Muscle layer of colon (tissue), 2 donors: ENCODE data around the gene SERP1.

Source experiments
- H3K27ac ChIP-seq: one replicate; pipeline ENCODE4 v1.7.0; 2013; ENCODE audit warnings: low read depth, mild to moderate bottlenecking, low read length, moderate library complexity
- H3K27me3 ChIP-seq, 2 donors: one replicate each; pipeline ENCODE4 v1.7.0; 2013; ENCODE audit warnings: low read length in 2 of 2, mild to moderate bottlenecking in 2 of 2; ENCODE audit not compliant: insufficient read depth in 2 of 2, control insufficient read depth in 1 of 2
- H3K36me3 ChIP-seq: one replicate; pipeline ENCODE4 v1.7.0; 2013; ENCODE audit warnings: mild to moderate bottlenecking, low read length; ENCODE audit not compliant: insufficient read depth
- H3K4me1 ChIP-seq: one replicate; pipeline ENCODE4 v1.7.0; 2013; ENCODE audit warnings: mild to moderate bottlenecking, low read length; ENCODE audit not compliant: insufficient read depth
- H3K4me3 ChIP-seq, 2 donors: one replicate each; pipeline ENCODE4 v1.7.0; 2013; ENCODE audit warnings: low read length in 2 of 2, low read depth in 1 of 2, mild to moderate bottlenecking in 1 of 2, moderate library complexity in 1 of 2
- H3K9ac ChIP-seq: one replicate; pipeline ENCODE4 v1.7.0; 2013; ENCODE audit warnings: low read length
- H3K9me3 ChIP-seq: one replicate; pipeline ENCODE4 v1.7.0; 2013; ENCODE audit warnings: mild to moderate bottlenecking, low read length
- donor health status: abdominal sarcoma.
- donor health status: Adenocarcinoma of cecum.

The SERP1 gene

DNA sequence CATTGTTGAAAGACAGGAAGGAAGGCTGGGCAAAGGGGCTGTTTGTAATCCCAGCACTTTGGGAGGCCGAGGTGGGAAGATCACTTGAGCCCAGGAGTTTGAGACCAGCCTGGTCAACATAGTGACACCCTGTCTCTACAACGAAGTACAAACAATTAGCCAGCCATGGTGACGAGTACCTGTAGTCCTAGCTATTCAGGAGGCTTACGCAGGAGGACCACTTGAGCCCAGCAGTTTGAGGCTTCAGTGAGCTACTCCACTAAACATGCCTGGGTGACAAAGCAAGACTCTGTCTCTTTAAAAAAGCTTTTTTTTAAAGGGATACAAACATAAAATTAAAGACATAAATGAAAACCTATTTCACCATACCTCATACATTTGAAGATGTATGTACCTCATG, 11.1 kb downstream of the SERP1 start:
- no peaks in the 10 kb centered on the region for H3K27me3 ChIP-seq
- H3K4me3 ChIP-seq = no peak overlapping the region
- H3K4me1 ChIP-seq = no peaks in the 10 kb centered on the region
- H3K9me3 ChIP-seq = no peaks in the 10 kb centered on the region
- no peak overlapping the region for H3K9ac ChIP-seq
- H3K27ac ChIP-seq = no peak overlapping the region
- no peaks in the 10 kb centered on the region for H3K36me3 ChIP-seq

DNA sequence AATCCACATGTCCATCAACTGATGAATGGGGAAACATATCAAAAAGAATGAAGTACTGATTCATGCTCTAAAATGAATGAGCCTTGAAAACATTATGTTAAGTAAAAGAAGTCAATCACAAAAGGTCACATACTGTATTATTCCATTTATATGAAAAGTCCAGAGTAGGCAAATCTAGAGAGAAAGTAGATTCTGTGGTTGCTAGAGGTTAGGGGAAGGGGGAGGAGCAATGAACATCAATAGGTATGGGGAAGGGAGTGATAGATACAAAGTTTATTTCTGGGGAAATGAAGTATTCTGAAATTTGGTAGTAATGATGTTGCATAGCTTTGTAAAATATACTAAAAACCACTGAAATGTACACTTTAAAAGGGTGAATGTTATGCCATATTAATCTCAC, 14.5 kb downstream of the SERP1 start:
- H3K4me3 ChIP-seq = no peak overlapping the region
- no peaks in the 10 kb centered on the region for H3K27me3 ChIP-seq
- no peaks in the 10 kb centered on the region for H3K4me1 ChIP-seq
- no peaks in the 10 kb centered on the region for H3K9me3 ChIP-seq
- no peaks in the 10 kb centered on the region for H3K36me3 ChIP-seq
- H3K27ac ChIP-seq = no peak overlapping the region
- H3K9ac ChIP-seq = no peak overlapping the region

DNA sequence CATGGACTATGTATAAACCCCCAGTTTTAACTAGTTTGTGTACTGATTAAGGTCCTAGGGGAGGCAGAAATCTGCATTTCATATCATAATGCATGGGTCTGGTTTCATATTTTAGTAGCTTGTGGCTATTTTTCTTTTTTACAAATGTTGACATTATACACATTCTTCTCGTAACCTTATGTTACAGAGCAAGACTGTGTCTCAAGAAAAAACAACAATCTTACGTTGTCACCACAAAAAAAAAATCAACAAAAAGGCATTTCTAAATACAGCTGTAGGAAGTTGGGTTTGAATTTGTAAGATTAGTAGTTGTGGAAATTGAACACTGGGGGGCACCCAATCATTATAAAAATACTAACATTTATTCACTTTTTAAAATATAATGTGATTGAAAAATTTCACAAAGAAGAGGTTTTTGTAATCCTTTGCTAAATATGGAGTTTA, 17.9 kb downstream of the SERP1 start:
- Histone ChIP-seq H3K4me1 (no peaks in the 10 kb centered on the region), H3K27ac (no peak overlapping the region), H3K27me3 (no peaks in the 10 kb centered on the region), H3K9me3 (no peaks in the 10 kb centered on the region), H3K36me3 (no peaks in the 10 kb centered on the region), H3K4me3 (no peak overlapping the region), H3K9ac (no peak overlapping the region)

DNA sequence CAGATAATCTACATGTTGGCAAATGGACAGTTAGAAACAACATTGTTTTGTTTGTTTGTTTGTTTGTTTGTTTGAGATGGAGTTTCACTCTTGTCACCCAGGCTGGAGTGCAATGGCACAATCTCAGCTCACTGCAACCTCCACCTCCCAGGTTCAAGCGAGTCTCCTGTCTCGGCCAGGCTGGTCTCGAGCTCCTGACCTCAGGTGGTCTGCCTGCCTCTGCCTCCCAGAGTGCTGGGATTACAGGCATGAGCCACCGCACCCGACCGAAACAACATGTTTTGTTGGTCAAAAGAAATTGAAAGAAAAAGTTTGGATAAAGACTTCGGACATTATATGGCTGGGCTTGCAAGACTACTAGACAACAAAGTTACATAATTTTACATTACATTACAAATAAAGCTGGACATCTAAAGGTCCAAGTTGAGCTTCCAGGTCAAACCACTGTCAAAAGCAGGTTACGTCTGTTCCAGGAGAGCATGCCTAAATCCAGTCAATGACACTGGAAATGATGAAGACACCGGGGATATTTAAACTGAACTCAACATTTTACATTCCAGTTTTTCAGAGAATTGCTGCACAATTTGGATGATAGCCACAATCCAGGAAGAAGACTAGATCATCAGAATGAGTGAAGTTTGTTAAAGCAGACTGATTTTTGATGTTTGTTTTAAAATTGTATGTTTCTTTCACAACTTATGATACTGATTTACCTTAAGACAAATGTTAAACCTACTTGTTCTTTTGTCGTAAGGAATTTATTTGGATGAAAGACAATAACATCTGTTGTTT, 18.6 kb downstream of the SERP1 start:
- no peaks in the 10 kb centered on the region for H3K4me1 ChIP-seq
- no peak overlapping the region for H3K9ac ChIP-seq
- H3K27ac ChIP-seq = no peak overlapping the region
- no peak overlapping the region for H3K4me3 ChIP-seq
- H3K9me3 ChIP-seq = no peaks in the 10 kb centered on the region
- H3K36me3 ChIP-seq = no peaks in the 10 kb centered on the region
- H3K27me3 ChIP-seq = no peaks in the 10 kb centered on the region

DNA sequence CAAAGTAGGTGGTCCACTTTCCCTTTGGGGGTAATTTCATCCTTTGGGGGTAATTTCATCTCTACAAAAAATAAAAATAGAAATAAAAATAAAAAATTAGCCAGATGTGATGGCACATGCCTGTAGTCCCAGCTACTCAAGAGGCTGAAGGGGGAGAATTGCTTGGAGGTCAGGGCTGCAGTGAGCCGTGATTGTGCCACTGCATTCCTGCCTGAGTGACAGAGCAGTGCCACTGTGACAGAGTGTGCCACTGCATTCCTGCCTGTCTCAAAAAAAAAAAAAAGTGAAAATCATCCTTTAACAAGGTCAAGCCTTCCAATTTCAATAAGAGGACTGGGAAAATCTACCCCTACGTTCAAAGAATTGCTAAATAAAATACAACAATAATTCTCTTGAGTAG, 22.8 kb downstream of the SERP1 start:
- H3K4me1 ChIP-seq = no peaks in the 10 kb centered on the region
- H3K9me3 ChIP-seq = no peaks in the 10 kb centered on the region
- no peaks in the 10 kb centered on the region for H3K27me3 ChIP-seq
- H3K27ac ChIP-seq = no peak overlapping the region
- H3K9ac ChIP-seq = no peak overlapping the region
- H3K4me3 ChIP-seq = no peak overlapping the region
- H3K36me3 ChIP-seq = no peaks in the 10 kb centered on the region

DNA sequence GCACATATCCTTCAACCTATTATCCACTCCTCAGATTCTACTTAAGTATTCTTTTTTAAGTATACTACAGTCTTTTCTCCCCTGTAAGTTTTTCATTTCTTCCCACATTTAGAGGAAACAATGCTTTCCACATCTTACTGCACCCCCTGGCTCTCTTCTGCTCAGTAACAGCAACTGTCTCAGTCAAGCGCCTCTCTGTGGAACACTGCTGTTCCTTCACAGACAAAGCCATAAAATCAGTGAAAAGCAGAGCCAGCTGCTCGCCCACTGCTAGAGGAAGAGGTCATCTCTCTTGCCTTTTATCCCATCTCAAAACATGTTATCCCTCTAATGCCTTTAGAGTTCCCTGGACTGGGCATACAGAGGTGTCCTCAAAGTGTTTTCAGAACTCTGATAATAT, 24.8 kb downstream of the SERP1 start:
- Histone ChIP-seq H3K9me3 (no peaks in the 10 kb centered on the region), H3K27me3 (no peaks in the 10 kb centered on the region), H3K4me3 (no peak overlapping the region), H3K36me3 (no peaks in the 10 kb centered on the region), H3K4me1 (no peaks in the 10 kb centered on the region), H3K9ac (no peak overlapping the region), H3K27ac (no peak overlapping the region)

DNA sequence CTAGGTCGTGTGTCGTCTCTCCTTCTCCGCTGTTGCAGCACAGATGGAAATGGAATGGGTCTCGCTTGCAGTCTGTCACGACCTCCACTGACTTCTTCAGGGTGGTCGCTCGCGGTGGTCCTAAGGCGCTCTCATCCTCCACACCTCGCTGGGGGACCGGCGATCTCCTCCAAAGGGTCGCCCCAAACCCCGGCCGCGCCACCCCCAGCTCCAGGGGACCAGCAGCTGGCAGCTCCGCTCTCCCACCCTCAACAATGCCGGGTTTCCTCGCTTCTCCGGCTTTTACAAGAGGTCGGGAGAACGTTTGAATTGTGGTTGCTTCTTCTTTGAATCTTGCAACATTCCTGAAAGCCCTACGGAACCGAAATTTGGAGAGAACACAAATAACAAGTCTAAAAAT, 25.9 kb downstream of the SERP1 start:
- H3K9me3 ChIP-seq = no peaks in the 10 kb centered on the region
- no peaks in the 10 kb centered on the region for H3K4me1 ChIP-seq
- no peak overlapping the region for H3K9ac ChIP-seq
- no peaks in the 10 kb centered on the region for H3K27me3 ChIP-seq
- H3K27ac ChIP-seq = no peak overlapping the region
- no peak overlapping the region for H3K4me3 ChIP-seq
- no peaks in the 10 kb centered on the region for H3K36me3 ChIP-seq

DNA sequence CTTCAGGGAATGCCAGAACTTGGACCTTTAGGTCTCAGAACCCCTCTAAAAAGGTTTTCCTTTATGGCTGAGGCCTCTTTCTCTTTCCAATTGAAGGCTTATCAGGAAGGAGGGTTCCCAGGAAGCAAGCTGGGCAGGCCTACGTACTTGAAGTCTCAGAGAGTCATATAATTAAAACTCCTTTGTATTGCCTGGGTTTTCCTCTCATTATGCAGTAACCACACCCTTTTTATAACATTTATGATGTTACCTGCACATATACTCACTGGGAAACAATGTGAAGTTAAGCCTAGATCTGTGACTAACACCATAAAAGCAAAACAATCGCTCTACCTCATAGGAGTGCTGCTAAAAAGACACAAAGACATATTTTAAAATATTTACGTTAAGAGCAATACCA, 27.3 kb downstream of the SERP1 start:
- Histone ChIP-seq H3K4me3 (no peak overlapping the region), H3K9me3 (no peaks in the 10 kb centered on the region), H3K9ac (no peak overlapping the region), H3K36me3 (no peaks in the 10 kb centered on the region), H3K27ac (no peak overlapping the region), H3K27me3 (no peaks in the 10 kb centered on the region), H3K4me1 (no peaks in the 10 kb centered on the region)

DNA sequence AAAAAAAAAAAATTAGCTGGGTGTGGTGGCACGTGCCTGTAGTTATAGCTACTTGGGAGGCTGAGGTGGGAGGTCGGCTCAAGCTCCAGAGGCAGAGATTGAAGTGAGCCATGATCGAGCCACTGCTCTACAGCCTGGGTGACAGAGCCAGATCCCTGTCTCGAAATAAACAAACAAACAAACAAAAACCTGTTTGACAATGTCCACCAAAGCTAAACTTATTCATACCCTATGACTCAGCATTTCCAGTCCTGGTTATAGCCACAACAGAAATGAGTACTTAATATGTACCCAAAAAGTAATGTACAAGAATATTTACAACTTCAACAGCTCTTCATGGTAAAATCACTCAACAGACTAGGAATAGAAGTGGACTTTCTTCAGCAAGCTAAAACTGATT, 31.1 kb downstream of the SERP1 start:
- Histone ChIP-seq H3K9me3 (no peaks in the 10 kb centered on the region), H3K36me3 (no peaks in the 10 kb centered on the region), H3K9ac (no peak overlapping the region), H3K4me1 (no peaks in the 10 kb centered on the region), H3K4me3 (no peak overlapping the region), H3K27me3 (no peaks in the 10 kb centered on the region), H3K27ac (no peak overlapping the region)

DNA sequence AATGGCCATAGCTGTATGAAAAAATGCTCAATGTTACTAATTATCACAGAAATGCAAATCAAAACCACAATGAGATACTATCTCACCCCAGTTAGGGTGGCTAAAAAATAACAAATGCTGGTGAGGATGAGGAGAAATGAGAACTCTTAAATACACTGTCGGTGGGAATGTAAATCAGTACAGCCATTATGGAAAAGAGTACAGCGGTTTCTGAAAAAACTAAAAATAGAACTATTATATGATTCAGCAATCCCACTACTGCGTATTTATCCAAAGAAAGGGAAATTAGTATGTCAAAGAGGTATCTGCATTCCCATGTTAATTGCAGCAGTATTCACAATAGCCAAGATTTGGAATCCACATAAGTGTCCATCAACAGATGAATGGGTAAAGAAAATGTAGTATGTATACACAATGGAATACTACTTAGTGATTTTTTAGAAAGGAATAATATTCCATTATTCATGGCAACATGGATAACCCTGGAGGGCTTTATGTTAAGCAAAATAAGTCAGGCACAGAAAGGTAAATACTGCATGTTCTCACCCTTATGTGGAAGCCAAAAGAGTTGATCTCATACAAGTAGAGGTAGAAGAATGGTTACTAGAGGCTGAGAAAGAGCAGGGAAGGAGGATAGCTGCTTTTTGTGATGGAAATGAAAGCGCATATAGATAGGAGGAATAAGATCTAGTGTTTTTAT, 35.0 kb downstream of the SERP1 start:
- Histone ChIP-seq H3K9me3 (no peaks in the 10 kb centered on the region), H3K4me3 (no peak overlapping the region), H3K27ac (no peak overlapping the region), H3K36me3 (no peaks in the 10 kb centered on the region), H3K27me3 (no peaks in the 10 kb centered on the region), H3K9ac (no peak overlapping the region), H3K4me1 (no peaks in the 10 kb centered on the region)

DNA sequence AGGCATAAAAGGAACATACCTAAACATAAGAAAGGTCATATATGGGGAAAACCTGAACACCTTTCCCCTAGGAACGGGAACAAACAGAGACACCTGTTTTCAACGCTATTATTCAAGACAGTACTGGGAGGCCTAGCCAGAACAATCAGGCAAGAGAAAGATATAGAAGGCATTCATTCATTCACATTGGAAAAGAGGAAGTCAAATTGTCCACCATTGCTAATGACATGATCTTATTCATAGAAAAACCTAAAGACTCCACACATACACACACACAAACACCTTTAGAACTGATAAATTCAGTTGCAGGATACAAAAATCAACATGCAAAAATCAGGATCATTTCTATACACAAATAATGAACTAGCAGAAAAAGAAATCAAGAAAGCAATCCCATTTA, 36.5 kb downstream of the SERP1 start:
- H3K27me3 ChIP-seq = no peaks in the 10 kb centered on the region

DNA sequence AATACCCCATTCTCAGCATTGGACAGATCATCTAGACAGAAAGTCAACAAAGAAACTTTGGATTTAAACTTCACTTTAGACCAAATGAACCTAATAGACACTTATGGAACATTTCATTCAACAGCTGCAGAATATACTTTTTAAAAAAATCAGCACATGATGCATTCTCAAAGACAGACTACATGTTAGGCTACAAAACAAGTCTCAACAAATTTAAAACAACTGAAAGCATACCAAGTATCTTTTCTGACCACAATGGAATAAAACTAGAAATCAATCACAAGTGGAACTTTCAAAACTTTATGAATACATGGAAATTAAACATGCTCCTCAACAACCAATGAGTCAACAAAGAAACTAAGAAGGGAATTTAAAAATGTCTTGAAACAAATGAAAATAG, 37.9 kb downstream of the SERP1 start:
- Histone ChIP-seq H3K9me3 (no peaks in the 10 kb centered on the region), H3K27ac (no peak overlapping the region), H3K4me1 (no peaks in the 10 kb centered on the region), H3K36me3 (no peaks in the 10 kb centered on the region), H3K4me3 (no peak overlapping the region), H3K27me3 (no peaks in the 10 kb centered on the region), H3K9ac (no peak overlapping the region)

More for the DNA sequence above, 36.5 kb downstream of the SERP1 start:
- no peak overlapping the region for H3K9ac ChIP-seq
- H3K4me1 ChIP-seq = no peaks in the 10 kb centered on the region
- H3K36me3 ChIP-seq = no peaks in the 10 kb centered on the region
- H3K27ac ChIP-seq = no peak overlapping the region
- no peaks in the 10 kb centered on the region for H3K9me3 ChIP-seq
- no peak overlapping the region for H3K4me3 ChIP-seq
